LNCaP clone FGC (cell line): ENCODE results near the gene BIRC6.

Experiments used
- DNase-seq: peaks from one replicate; pipeline ENCODE4 v3.0.0-alpha.2; 2011; ENCODE audit warnings: low read depth
- H3K4me3 ChIP-seq: 2 replicates; pipeline ENCODE4 v1.5.1; 2011; ENCODE audit warnings: mild to moderate bottlenecking, low read depth, low read length, control low read depth
- TF ChIP-seq, protein P1 (sequence below): IDR thresholded peaks from 2 replicates; pipeline ENCODE4 v1.5.1; 2012; ENCODE audit warnings: mild to moderate bottlenecking; ENCODE audit not compliant: control insufficient read depth, insufficient read depth; ENCODE audit errors: extremely low read depth

Gene BIRC6

GRCh38 chr2:32404691-32405090, 47.9 kb downstream of the BIRC6 start:
- no peak overlapping the region for H3K4me3 ChIP-seq
- DNase-seq = no peak
- TF ChIP-seq, protein P1, sequence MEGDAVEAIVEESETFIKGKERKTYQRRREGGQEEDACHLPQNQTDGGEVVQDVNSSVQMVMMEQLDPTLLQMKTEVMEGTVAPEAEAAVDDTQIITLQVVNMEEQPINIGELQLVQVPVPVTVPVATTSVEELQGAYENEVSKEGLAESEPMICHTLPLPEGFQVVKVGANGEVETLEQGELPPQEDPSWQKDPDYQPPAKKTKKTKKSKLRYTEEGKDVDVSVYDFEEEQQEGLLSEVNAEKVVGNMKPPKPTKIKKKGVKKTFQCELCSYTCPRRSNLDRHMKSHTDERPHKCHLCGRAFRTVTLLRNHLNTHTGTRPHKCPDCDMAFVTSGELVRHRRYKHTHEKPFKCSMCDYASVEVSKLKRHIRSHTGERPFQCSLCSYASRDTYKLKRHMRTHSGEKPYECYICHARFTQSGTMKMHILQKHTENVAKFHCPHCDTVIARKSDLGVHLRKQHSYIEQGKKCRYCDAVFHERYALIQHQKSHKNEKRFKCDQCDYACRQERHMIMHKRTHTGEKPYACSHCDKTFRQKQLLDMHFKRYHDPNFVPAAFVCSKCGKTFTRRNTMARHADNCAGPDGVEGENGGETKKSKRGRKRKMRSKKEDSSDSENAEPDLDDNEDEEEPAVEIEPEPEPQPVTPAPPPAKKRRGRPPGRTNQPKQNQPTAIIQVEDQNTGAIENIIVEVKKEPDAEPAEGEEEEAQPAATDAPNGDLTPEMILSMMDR = no peak

DNA sequence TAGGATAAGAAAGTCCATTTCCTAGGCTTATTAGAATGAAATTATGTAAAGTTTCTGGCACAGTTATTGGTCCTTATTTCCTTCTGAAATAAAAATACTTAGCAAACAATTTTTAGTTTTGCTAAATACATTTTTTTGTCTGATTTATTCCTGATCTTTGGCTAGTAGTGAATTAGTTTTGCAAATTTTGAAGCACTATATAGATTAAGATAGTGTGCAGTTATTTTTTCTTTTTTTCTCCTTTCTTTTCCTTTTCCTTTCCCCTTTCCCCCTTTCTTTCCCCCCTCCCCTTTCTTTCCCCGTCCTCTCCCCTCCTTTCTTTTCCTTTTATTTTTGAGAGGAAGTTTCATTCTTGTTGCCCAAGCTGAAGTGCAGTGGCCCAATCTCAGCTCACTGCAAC, 59.7 kb downstream of the BIRC6 start:
- TF ChIP-seq, protein P1 = no peak
- H3K4me3 ChIP-seq = no peak overlapping the region
- DNase-seq = no peak

GRCh38 chr2:32417659-32418058, 60.8 kb downstream of the BIRC6 start:
- TF ChIP-seq, protein P1 = no peak
- no peak for DNase-seq
- no peak overlapping the region for H3K4me3 ChIP-seq

DNA sequence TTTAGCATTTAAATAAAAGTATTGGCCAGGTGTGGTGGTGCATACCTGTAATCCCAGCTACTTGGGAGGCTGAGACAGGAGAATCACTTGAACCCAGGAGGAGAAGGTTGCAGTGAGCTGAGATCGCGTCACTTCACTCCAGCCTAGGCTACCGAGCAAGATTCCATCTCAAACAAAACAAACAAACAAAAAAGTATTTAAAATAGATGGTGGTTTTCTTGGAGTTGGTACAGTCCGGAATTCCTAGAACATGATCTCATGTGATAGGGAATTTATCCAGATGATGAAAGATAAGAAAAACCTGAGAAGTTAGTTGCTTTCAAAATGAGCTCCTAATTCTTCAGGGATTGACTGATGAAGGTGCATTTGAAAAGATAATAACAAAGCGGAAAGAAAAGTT, 62.0 kb downstream of the BIRC6 start:
- TF ChIP-seq, protein P1 = no peak
- DNase-seq = peak; percentile 49

GRCh38 chr2:32422133-32422532, 65.3 kb downstream of the BIRC6 start:
- no peak for DNase-seq
- no peak overlapping the region for H3K4me3 ChIP-seq
- TF ChIP-seq, protein P1 = no peak

More for the DNA sequence above, 62.0 kb downstream of the BIRC6 start:
- H3K4me3 ChIP-seq = no peak overlapping the region

DNA sequence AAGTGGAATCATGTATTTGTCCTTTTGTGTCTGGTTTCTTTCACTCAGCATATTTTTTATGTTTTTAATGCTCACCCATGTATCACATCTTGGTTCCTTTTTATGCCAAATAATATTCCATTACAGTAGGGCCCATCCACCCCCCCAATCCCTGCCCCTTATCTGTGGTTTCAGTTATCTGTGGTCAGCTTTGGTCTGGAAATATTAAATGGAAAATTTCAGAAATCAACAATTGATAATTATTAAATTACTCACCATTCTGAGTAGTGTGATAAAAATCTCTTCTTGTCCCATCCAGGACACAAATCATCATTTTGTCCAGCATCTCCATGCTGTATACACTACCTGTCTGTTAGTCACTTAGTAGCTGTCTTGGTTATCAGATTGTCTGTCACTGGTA, 66.7 kb downstream of the BIRC6 start:
- no peak overlapping the region for H3K4me3 ChIP-seq
- DNase-seq = no peak
- TF ChIP-seq, protein P1 = no peak

DNA sequence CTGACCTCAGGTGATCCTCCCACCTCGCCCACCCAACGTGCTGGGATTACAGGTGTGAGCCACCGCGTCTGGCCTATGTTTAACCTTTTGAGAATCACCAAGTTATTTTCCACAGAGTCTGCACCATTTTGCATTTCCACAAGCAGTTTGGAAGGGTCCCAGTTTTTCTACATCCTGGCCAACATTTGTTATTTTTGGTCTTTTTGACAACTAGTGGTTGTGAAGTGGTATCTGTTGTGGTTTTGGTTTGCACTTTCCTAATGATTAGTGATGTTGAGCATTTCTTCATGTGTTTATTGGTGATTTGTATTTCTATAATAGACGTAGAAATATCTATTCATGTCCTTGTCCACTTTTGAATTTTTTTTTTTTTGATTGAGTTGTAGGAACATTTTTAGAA, 67.9 kb downstream of the BIRC6 start:
- no peak overlapping the region for H3K4me3 ChIP-seq
- no peak for DNase-seq
- TF ChIP-seq, protein P1 = no peak
